ENCODE results near the gene CRK.
A peak's percentile ranks its signal among the peaks of the same experiment; 100 is the strongest.

CRK gene

DNA sequence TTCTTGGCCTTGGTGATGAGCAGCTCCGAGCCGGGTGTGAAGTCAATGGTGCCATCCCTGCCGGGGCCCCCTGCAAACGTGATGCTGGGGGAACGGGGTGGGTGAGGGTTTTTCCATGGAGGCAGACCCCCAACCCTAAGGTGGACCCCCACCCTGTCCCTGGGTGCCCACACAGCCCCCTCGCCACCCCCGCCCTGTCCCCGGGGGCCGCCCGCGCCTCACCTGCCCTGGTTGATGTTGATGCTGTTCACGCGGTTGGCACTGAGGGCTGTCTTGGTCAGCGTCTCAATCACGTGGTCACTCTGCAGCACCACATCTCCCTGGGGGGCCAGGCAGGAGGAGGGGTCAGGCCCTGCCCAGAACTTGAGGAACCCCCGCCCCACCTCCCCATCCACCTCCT is 11.2 kb upstream of the CRK start:
- TF ChIP-seq CTCF (IDR thresholded peaks at IDR 0.05; ENCODE audit: control insufficient read depth, insufficient read depth, low read depth, low read length, missing control alignments) = no peak
- no peak for DNase-seq (ENCODE audit: low read depth)
- H3K4me3 ChIP-seq (ENCODE audit: control insufficient read depth, low read depth, low read length) = no peak overlapping the region

DNA sequence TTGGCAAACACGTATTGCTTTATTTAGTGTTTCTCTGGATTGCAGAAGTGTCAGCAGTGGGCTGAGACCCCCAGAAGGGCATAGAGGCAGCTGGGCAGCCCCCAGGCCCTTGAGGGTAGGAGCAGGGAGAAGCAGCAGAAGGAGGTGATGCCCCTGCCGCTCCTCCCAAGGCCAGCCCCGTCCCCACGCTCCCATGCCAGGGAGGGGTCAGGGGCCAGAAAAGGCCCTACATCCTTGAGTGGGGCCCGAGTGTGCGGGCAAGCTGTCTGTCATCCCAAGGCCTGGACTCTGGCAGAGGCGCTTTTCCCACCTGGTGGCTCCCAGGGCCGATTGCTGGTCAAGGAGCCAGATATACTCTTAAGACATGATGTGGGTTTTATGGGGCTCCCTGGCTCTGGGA is 8.2 kb upstream of the CRK start:
- H3K4me3 ChIP-seq (ENCODE audit: control insufficient read depth, low read depth, low read length) = no peak overlapping the region
- DNase-seq (ENCODE audit: low read depth) = no peak
- no peak for TF ChIP-seq CTCF (IDR thresholded peaks at IDR 0.05; ENCODE audit: control insufficient read depth, insufficient read depth, low read depth, low read length, missing control alignments)

GRCh38 chr17:1462164-1463112 is 6.4 kb upstream of the CRK start:
- no peak overlapping the region for H3K4me3 ChIP-seq (ENCODE audit: control insufficient read depth, low read depth, low read length)
- no peak for TF ChIP-seq CTCF (IDR thresholded peaks at IDR 0.05; ENCODE audit: control insufficient read depth, insufficient read depth, low read depth, low read length, missing control alignments)
- no peak for DNase-seq (ENCODE audit: low read depth)

GRCh38 chr17:1461198-1461944 is 5.3 kb upstream of the CRK start:
- TF ChIP-seq CTCF (IDR thresholded peaks at IDR 0.05; ENCODE audit: control insufficient read depth, insufficient read depth, low read depth, low read length, missing control alignments) = no peak
- no peak overlapping the region for H3K4me3 ChIP-seq (ENCODE audit: control insufficient read depth, low read depth, low read length)
- DNase-seq (ENCODE audit: low read depth) = no peak

- no peak for TF ChIP-seq CTCF (IDR thresholded peaks at IDR 0.05; ENCODE audit: control insufficient read depth, insufficient read depth, low read depth, low read length, missing control alignments)
- no peak for DNase-seq (ENCODE audit: low read depth)
Measured at GRCh38 chr17:1460233-1460632, 4.2 kb upstream of the CRK start.

GRCh38 chr17:1455291-1455796 is 688 bp downstream of the CRK start:
- DNase-seq (ENCODE audit: low read depth) = peak; percentile 28
- TF ChIP-seq CTCF (IDR thresholded peaks at IDR 0.05; ENCODE audit: control insufficient read depth, insufficient read depth, low read depth, low read length, missing control alignments) = peak; percentile 71
- H3K4me3 ChIP-seq (ENCODE audit: control insufficient read depth, low read depth, low read length) = peak overlapping the region; percentile 70

More at GRCh38 chr17:1460233-1460632, 4.2 kb upstream of the CRK start:
- H3K4me3 ChIP-seq (ENCODE audit: control insufficient read depth, low read depth, low read length) = no peak overlapping the region
